ENCODE data around the gene ATG16L1.

DNA sequence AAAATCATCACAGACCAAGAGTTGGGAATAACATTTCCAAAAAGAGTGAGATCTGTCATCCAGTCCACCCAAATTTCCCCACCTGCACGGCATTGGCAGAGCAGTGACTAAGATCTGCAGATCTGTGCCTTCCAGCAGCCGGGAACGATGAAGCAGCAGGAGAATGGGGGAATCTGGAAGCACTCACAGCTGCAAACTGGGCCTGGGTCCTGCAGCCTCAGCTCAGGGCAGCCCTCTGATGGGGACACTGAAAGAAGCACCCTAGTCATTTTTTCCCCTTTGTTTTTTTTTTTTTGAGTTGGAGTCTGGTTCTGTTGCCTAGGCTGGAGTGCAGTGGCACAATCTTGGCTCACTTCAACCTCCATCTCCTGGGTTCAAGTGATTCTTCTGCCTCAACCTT, 51.8 kb downstream of the ATG16L1 start:
- TF ChIP-seq, protein P1, sequence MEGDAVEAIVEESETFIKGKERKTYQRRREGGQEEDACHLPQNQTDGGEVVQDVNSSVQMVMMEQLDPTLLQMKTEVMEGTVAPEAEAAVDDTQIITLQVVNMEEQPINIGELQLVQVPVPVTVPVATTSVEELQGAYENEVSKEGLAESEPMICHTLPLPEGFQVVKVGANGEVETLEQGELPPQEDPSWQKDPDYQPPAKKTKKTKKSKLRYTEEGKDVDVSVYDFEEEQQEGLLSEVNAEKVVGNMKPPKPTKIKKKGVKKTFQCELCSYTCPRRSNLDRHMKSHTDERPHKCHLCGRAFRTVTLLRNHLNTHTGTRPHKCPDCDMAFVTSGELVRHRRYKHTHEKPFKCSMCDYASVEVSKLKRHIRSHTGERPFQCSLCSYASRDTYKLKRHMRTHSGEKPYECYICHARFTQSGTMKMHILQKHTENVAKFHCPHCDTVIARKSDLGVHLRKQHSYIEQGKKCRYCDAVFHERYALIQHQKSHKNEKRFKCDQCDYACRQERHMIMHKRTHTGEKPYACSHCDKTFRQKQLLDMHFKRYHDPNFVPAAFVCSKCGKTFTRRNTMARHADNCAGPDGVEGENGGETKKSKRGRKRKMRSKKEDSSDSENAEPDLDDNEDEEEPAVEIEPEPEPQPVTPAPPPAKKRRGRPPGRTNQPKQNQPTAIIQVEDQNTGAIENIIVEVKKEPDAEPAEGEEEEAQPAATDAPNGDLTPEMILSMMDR (conservative IDR thresholded peaks at IDR 0.05 in 1 of 2, IDR thresholded peaks at IDR 0.05 in 1 of 2; ENCODE audit: extremely low read depth in 1 of 2, insufficient read depth in 1 of 2, low read depth in 1 of 2, low read length in 2 of 2) = no peak
- TF ChIP-seq EZH2 (IDR thresholded peaks at IDR 0.05; ENCODE audit: borderline replicate concordance, low read length) = no peak

Measured in mammary epithelial cell (primary cell).